Sigmoid colon (tissue), 7 donors: ENCODE measurements around the gene PALM. TPM values are rescaled to one million over a fixed set of nuclear protein-coding genes. Genes with fewer than 3 reads are reported as not detected.

Source experiments
- DNase-seq: peaks from one replicate; pipeline ENCODE4 v3.0.0-alpha.2; 2019
- H3K27ac ChIP-seq, 4 donors: fragments of 200-600 bp; sonication (generic); one replicate each; pipeline ENCODE4 v1.5.1; 2016 to 2019; ENCODE audit warnings: mild to moderate bottlenecking in 1 of 4
- H3K27me3 ChIP-seq, 3 donors: fragments of 200-600 bp; sonication (generic); one replicate each; pipeline ENCODE4 v1.5.1; 2019; ENCODE audit warnings: mild to moderate bottlenecking in 1 of 3
- H3K36me3 ChIP-seq, 4 donors: fragments of 200-600 bp; sonication (generic); one replicate each; pipeline ENCODE4 v1.5.1; 2016 to 2019
- H3K4me1 ChIP-seq, 4 donors: fragments of 200-600 bp; sonication (generic); one replicate each; pipeline ENCODE4 v1.5.1; 2017 to 2019
- H3K4me3 ChIP-seq, 4 donors: fragments of 200-600 bp; sonication (generic); one replicate each; pipeline ENCODE4 v1.5.1; 2017 to 2019; ENCODE audit warnings: mild to moderate bottlenecking in 2 of 4, moderate library complexity in 1 of 4
- H3K9me3 ChIP-seq, 4 donors: fragments of 200-600 bp in 3 of 4; sonication (generic) in 3 of 4; one replicate each; pipeline versions ENCODE4 v1.5.1 to v1.6.1; 2013 to 2019
- EP300 ChIP-seq, 4 donors: sonication (generic); formaldehyde crosslinking; IDR thresholded peaks; one replicate each; pipeline ENCODE4 v1.6.1; 2017; ENCODE audit warnings: antibody characterized with exemption in 4 of 4
- POLR2A ChIP-seq, 2 donors: fragments of 450-650 bp; IDR thresholded peaks; one replicate each; pipeline ENCODE4 v1.6.1; 2016; ENCODE audit warnings: antibody characterized with exemption in 2 of 2, mild to moderate bottlenecking in 2 of 2, moderate library complexity in 2 of 2
- POLR2AphosphoS5 ChIP-seq, 4 donors: sonication (generic); formaldehyde crosslinking; IDR thresholded peaks; one replicate each; pipeline ENCODE4 v1.6.1; 2017; ENCODE audit warnings: antibody characterized with exemption in 4 of 4
- WGBS, 2 donors: extraction: QIAGEN DNeasy Blood & Tissue Kit; methylation state at CpG; one replicate each; pipeline ENCODE4 v1.1.7; 2013; 5-methylcytosine and 5-hydroxymethylcytosine counted together
- intact Hi-C: fragments of 100-400 bp; cut with DNase I; formaldehyde crosslinking; loops from one replicate; pipeline ENCODE4 v1.15.1; 2023
- polyA plus RNA-seq, 3 donors: library from polyadenylated mRNA; stranded (reverse); fragments of 200-250 nt; gene quantifications; one replicate each; pipeline ENCODE4 v1.2.3, GENCODE V29; 2013
- total RNA-seq, 4 donors: library from RNA; depleted of rRNA; stranded (reverse); fragments of >200 nt; gene quantifications; one replicate each; pipeline ENCODE4 v1.1.0, GENCODE V29; 2016
- TF ChIP-seq, protein P1 (sequence below), 4 experiments: fragments of 450-650 bp in 3 of 4; fragments of 200-600 bp in 1 of 4; IDR thresholded peaks; one replicate each; pipeline ENCODE4 v1.5.1; 2016 to 2019; ENCODE audit warnings: antibody characterized with exemption in 4 of 4, mild to moderate bottlenecking in 3 of 4, moderate library complexity in 2 of 4
- donor health status: healthy with polysubstance abuse.
- donor health status: Bipolar disorder and iron deficiency.
- donor health status: healthy.

The PALM gene
- total and polyA plus RNA-seq, 7 donors, result 3.0 to 91.4 (median 30.4) TPM

DNA sequence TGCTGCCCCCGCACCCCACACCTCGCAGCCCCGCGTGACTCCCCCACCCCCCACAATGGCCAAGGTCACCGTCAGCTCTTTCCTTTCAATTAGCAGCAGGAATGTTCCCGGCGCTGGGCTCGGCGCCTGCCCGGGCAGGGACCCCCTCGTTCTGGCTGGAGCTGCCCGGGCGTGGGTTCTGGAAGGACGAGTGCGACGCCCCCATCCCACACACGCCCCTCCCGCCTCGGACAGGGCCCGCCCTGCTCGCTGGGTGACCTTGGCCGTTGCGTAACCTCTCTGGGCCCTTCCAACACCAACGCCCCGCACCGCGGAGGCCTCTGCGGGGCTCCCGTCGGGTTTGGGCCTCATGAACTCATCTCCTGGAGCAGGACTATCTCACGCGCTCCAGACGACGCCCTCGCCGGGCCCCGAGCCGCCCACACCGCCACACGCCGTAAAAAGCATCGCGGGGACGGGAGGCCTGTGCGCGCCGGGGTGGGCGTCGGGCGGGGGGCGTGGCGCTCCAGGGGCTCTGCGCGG, 10.3 kb downstream of the PALM start:
- intact Hi-C loops, result no loop called here
- Histone ChIP-seq H3K27ac (peak overlapping the region; percentile 52 to 75 (median 61)), H3K4me3 (peak overlapping the region in 1 of 4 donors; percentile 18), H3K27me3 (peaks cover 4 to 31% (median 6%) of the 10 kb centered on the region in 3 donors), H3K9me3 (peaks cover 0 to 4% (median under 1%) of the 10 kb centered on the region in 4 donors), H3K4me1 (peaks cover 0 to 28% (median 18%) of the 10 kb centered on the region in 4 donors), H3K36me3 (no peaks in the 10 kb centered on the region)
- DNase-seq, result peak; percentile 87
- 16 to 27% methylated on average over 54 of the region's 54 CpGs for WGBS, 2 donors
- TF ChIP-seq, protein P1, sequence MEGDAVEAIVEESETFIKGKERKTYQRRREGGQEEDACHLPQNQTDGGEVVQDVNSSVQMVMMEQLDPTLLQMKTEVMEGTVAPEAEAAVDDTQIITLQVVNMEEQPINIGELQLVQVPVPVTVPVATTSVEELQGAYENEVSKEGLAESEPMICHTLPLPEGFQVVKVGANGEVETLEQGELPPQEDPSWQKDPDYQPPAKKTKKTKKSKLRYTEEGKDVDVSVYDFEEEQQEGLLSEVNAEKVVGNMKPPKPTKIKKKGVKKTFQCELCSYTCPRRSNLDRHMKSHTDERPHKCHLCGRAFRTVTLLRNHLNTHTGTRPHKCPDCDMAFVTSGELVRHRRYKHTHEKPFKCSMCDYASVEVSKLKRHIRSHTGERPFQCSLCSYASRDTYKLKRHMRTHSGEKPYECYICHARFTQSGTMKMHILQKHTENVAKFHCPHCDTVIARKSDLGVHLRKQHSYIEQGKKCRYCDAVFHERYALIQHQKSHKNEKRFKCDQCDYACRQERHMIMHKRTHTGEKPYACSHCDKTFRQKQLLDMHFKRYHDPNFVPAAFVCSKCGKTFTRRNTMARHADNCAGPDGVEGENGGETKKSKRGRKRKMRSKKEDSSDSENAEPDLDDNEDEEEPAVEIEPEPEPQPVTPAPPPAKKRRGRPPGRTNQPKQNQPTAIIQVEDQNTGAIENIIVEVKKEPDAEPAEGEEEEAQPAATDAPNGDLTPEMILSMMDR (IDR thresholded peaks at IDR 0.05), result no peak
- TF ChIP-seq POLR2AphosphoS5 (IDR thresholded peaks at IDR 0.05), result peak in 2 of 4 donors; percentile 20 to 32

DNA sequence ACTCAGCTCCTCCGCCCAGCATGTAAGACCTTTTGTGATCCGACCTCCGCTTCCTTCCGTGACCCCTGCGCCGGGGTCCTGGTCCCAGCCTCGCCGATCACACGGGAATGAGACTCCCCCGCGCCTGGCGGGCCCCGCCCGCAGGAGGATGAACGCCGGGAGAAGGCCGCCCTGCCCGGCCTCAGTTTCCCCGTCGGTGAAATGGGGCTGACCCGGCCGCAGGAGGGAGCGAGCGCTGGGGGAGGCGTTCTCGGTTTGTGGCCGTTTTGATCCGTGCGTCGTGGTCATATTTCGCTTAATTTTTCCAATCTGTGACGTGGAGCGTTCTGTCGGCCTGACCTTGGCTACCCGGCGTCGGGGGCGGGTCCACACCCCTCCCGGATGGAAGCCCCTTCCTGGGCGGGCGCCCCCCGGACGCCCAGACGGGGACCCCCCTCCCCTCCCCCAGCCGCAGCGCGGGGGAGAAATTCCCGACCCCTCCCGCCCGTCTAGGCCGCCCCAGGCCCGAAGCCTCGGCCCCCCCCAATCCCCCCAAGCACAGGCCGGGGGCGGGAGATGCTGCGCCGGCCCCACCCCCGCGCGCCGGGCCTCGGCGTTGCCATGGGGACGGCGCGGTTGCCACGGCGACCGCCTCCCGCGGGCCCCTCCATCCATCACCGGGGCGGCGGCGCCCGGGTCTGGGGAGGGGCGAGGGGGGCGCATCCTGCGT, 11.1 kb downstream of the PALM start:
- H3K27me3 ChIP-seq, result peaks cover 4 to 31% (median 6%) of the 10 kb centered on the region in 3 donors

DNA sequence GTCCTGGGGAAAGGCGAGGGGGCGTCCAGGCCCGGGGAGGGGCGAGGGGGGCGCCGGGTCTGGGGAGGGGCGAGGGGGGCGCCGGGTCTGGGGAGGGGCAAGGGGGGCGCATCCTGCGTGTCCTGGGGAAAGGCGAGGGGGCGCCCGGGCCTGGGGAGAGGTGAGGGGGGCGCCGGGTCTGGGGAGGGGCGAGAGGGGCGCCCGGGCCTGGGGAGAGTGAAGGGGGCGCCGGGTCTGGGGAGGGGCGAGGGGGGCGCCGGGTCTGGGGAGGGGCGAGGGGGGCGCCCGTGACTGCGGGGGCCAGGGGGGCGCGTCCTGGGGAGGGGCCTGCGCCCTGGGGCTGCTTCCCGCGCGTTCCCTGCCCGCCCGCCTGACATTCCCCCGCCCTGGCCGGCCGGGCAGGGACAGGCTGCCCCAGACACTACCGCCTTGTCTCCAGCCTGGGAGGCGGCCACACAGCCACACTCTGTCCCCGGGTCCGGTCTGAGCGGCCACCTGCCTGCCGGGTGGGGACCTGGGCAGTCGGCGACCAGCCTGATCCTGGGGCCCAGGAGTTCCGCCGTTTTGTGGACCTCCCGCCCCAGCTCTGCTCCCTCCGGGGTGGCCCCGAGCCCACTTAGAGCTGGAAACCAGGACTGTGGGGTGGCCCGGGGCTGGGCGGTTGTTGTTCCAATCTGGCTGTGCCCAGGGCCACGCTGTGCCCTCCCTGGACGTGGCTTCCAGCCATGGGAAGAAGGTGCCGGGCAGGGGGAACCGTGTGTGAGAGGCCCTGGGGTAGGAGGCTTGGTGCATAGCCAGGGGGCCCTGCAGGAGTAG, 11.8 kb downstream of the PALM start:
- Histone ChIP-seq H3K27ac (peak overlapping the region; percentile 52 to 75 (median 61)), H3K4me3 (peak overlapping the region in 1 of 4 donors; percentile 5), H3K4me1 (peaks cover 0 to 28% (median 18%) of the 10 kb centered on the region in 4 donors), H3K36me3 (no peaks in the 10 kb centered on the region), H3K27me3 (peaks cover 4 to 28% (median 6%) of the 10 kb centered on the region in 3 donors), H3K9me3 (no peaks in the 10 kb centered on the region)
- DNase-seq, result no peak
- intact Hi-C loops, result no loop called here
- no peak for TF ChIP-seq POLR2AphosphoS5 (IDR thresholded peaks at IDR 0.05)
- TF ChIP-seq, protein P1 (IDR thresholded peaks at IDR 0.05), result no peak
- 23 to 25% methylated on average over 55 to 56 of the region's 58 CpGs for WGBS, 2 donors

More for the DNA sequence above, 11.1 kb downstream of the PALM start:
- Histone ChIP-seq H3K9me3 (peaks cover 0 to 4% (median under 1%) of the 10 kb centered on the region in 4 donors), H3K36me3 (no peaks in the 10 kb centered on the region), H3K4me3 (peak overlapping the region in 2 of 4 donors; percentile 5 to 18), H3K27ac (peak overlapping the region; percentile 52 to 75 (median 61)), H3K4me1 (peaks cover 0 to 28% (median 18%) of the 10 kb centered on the region in 4 donors)
- TF ChIP-seq, protein P1 (IDR thresholded peaks at IDR 0.05), result no peak
- no peak for TF ChIP-seq EP300 (IDR thresholded peaks at IDR 0.05)
- TF ChIP-seq POLR2A (IDR thresholded peaks at IDR 0.05), result no peak
- intact Hi-C loops, result no loop called here
- DNase-seq, result no peak
- 12 to 24% methylated on average over 79 of the region's 79 CpGs for WGBS, 2 donors

DNA sequence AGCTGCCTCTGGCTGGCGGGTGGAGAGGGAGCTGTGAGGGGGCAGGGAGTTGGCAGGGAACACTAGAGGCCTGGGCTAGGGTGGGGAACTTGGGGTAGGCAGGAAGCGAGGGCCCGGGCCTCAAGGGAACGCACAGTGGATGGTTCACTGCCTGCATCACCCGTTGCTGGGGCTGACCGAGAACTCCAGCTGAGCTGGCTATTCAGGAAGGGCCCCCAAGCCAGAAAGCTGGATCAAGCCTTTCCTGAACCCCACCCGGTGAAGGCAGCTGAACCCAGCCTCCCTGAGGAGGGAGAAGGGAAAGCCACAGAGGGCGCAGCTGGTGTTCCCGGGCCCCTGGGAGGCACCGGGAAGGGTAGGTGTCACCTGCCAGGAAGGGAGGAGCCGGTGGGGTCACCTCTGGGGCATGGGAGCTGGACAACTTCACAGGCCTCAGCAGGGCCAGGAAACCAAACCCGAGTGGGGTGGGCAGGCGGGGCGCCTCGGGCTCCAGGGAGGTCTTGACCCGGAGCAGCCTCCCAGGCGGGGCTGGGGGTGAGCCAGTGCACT, 13.9 kb downstream of the PALM start:
- no peak for DNase-seq
- TF ChIP-seq POLR2A (IDR thresholded peaks at IDR 0.05) (no peak), POLR2AphosphoS5 (IDR thresholded peaks at IDR 0.05) (no peak), EP300 (IDR thresholded peaks at IDR 0.05) (no peak)
- TF ChIP-seq, protein P1 (IDR thresholded peaks at IDR 0.05), result no peak
- H3K4me1 ChIP-seq, result peaks cover 0 to 28% (median 18%) of the 10 kb centered on the region in 4 donors
- 36 to 37% methylated on average over 17 of the region's 17 CpGs for WGBS, 2 donors
- intact Hi-C loops, result no loop called here
- peaks cover 4 to 26% (median 6%) of the 10 kb centered on the region in 3 donors for H3K27me3 ChIP-seq
- peaks cover 0 to 4% (median 2%) of the 10 kb centered on the region in 4 donors for H3K36me3 ChIP-seq
- H3K4me3 ChIP-seq, result no peak overlapping the region
- no peaks in the 10 kb centered on the region for H3K9me3 ChIP-seq
- H3K27ac ChIP-seq, result peak overlapping the region in 2 of 4 donors; percentile 17 to 22
